GM12878 (cell line): ENCODE results near the gene GOT2. TPM values are rescaled to one million over a fixed set of nuclear protein-coding genes. Genes with fewer than 3 reads are reported as not detected.
A peak's percentile ranks its signal among the peaks of the same experiment; 100 is the strongest.
"Not testable (repeated sequence)": the region's sequence is repeated elsewhere in the genome, so short reads cannot be mapped to it uniquely, and the experiment has no call there.

Experiments
- ATAC-seq: fragments of 200-7000 bp; cut with Tn5 transposase; 3 replicates; pipeline ENCODE4 v1.9.1; 2020; ENCODE audit warnings: mild to moderate bottlenecking, moderate library complexity
- BruUV-seq: library from RNA; stranded (reverse); fragments of 400-500 nt; replicated peaks from 2 replicates; lab custom pipeline; 2021; lab: Mats Ljungman, UMichigan
- CTCF ChIA-PET: fragments of 300-600 bp; sonication (Branson Sonifier 250); formaldehyde crosslinking; extraction: SDS; loops from one replicate; lab custom pipeline; 2021; ENCODE audit warnings: inconsistent platforms; lab: Yijun Ruan, JAX
- POLR2A ChIA-PET: fragments of 350-600 bp; formaldehyde crosslinking; extraction: SDS; loops from one replicate; lab custom pipeline; 2021; ENCODE audit warnings: inconsistent platforms; lab: Charles Lee
- RAD21 ChIA-PET: fragments of 300-600 bp; sonication (Branson Sonifier 250); formaldehyde crosslinking; loops from one replicate; lab custom pipeline; 2023; ENCODE audit warnings: antibody characterized with exemption; ENCODE audit not compliant: unreplicated experiment; lab: Charles Lee
- SMC1A ChIA-PET: fragments of 300-600 bp; sonication (Branson Sonifier 250); formaldehyde crosslinking; loops from one replicate; lab custom pipeline; 2023; ENCODE audit not compliant: unreplicated experiment, uncharacterized antibody; lab: Charles Lee
- DNase-seq: peaks from one replicate; pipeline ENCODE4 v3.0.0-alpha.2; 2011; ENCODE audit warnings: low read depth, low spot score
- FAIRE-seq: peaks from 3 replicates; lab custom pipeline; 2011; peaks lifted over from hg19 to GRCh38; lab: Jason Lieb, UNC
- H2AFZ ChIP-seq: 2 replicates; pipeline ENCODE4 v1.6.0; 2011; ENCODE audit warnings: low read depth, low read length, control low read depth; ENCODE audit not compliant: control insufficient read depth
- H3K27ac ChIP-seq: 2 replicates; pipeline ENCODE4 v1.5.1; 2011; ENCODE audit warnings: control low read depth; ENCODE audit not compliant: control insufficient read depth, insufficient read depth
- H3K27me3 ChIP-seq, 2 experiments: replicated peaks in 1 of 2; 2 replicates each; pipeline versions ENCODE4 v1.6.0 to v1.6.1; 2011; ENCODE audit warnings: low read length in 1 of 2; ENCODE audit not compliant: control insufficient read depth in 2 of 2, insufficient read depth in 2 of 2
- H3K36me3 ChIP-seq, 2 experiments: 2 replicates each; pipeline ENCODE4 v1.5.1; 2011; ENCODE audit warnings: low read length in 1 of 2; ENCODE audit not compliant: control insufficient read depth in 2 of 2, insufficient read depth in 2 of 2
- H3K4me1 ChIP-seq: 2 replicates; pipeline ENCODE4 v1.6.1; 2011; ENCODE audit warnings: mild to moderate bottlenecking, low read length, moderate library complexity, mixed read lengths; ENCODE audit not compliant: control insufficient read depth, insufficient read depth
- H3K4me2 ChIP-seq: 2 replicates; pipeline ENCODE4 v1.6.0; 2011; ENCODE audit warnings: control low read depth; ENCODE audit not compliant: control insufficient read depth, insufficient read depth
- H3K4me3 ChIP-seq: fragments of 200-600 bp; sonication (generic); 2 replicates; pipeline ENCODE4 v1.5.1; 2016
- H3K79me2 ChIP-seq: 2 replicates; pipeline ENCODE4 v1.6.0; 2011; ENCODE audit warnings: low read length; ENCODE audit not compliant: control insufficient read depth, insufficient read depth
- H3K9ac ChIP-seq: 2 replicates; pipeline ENCODE4 v1.8.0; 2011; ENCODE audit warnings: low read length, control low read depth, mixed read lengths; ENCODE audit not compliant: control insufficient read depth, insufficient read depth
- H3K9me3 ChIP-seq: replicated peaks from 3 replicates; pipeline ENCODE4 v1.5.1; 2011; ENCODE audit warnings: mild to moderate bottlenecking, low read length; ENCODE audit not compliant: control insufficient read depth, insufficient read depth
- H4K20me1 ChIP-seq: 2 replicates; pipeline ENCODE4 v1.6.0; 2011; ENCODE audit not compliant: control insufficient read depth, insufficient read depth
- PKNOX1 ChIP-seq: fragments of 450-650 bp; IDR thresholded peaks from 2 replicates; pipeline ENCODE4 v1.6.1; 2016; ENCODE audit warnings: mild to moderate bottlenecking
- RAD21 ChIP-seq: IDR thresholded peaks from 2 replicates; pipeline ENCODE4 v1.6.1; 2011; ENCODE audit warnings: mild to moderate bottlenecking, low read depth, low read length, moderate library complexity; ENCODE audit not compliant: insufficient read depth
- SKIL ChIP-seq: fragments of 450-650 bp; IDR thresholded peaks from 2 replicates; pipeline ENCODE4 v1.6.1; 2017; ENCODE audit warnings: mild to moderate bottlenecking, low read depth, inconsistent platforms; ENCODE audit not compliant: poor library complexity, severe bottlenecking
- SMC3 ChIP-seq: IDR thresholded peaks from 2 replicates; pipeline ENCODE4 v1.6.1; 2011; ENCODE audit warnings: low read length, improper control_type of control experiment, borderline replicate concordance
- STAT1 ChIP-seq: fragments of 450-650 bp; conservative IDR thresholded peaks from 2 replicates; pipeline ENCODE4 v1.6.1; 2014; ENCODE audit warnings: antibody characterized with exemption, mild to moderate bottlenecking
- YY1 ChIP-seq: IDR thresholded peaks from 2 replicates; pipeline ENCODE4 v1.6.1; 2011; ENCODE audit warnings: low read depth, mild to moderate bottlenecking, low read length
- WGBS: methylation state at CpG from one replicate; pipeline ENCODE4 v1.1.6; 2016; ENCODE audit warnings: low lambda C conversion rate; ENCODE audit not compliant: insufficient replicate concordance, insufficient coverage; ENCODE audit errors: missing lambda C conversion rate; 5-methylcytosine and 5-hydroxymethylcytosine counted together
- in situ Hi-C: fragments of 300-500 bp; cut with MboI; formaldehyde crosslinking; loops from 9 replicates; pipeline ENCODE4 v1.14.3; 2018; ENCODE audit warnings: mixed read lengths
- intact Hi-C: fragments of 100-400 bp; cut with micrococcal nuclease; formaldehyde crosslinking; loops from one replicate; pipeline ENCODE4 v1.14.2; 2022; ENCODE audit not compliant: unreplicated experiment
- polyA plus RNA-seq, 11 experiments: library from polyadenylated mRNA; depleted of rRNA in 4 of 11; unstranded in 6 of 11; stranded (reverse) in 5 of 11; fragments of >200 nt; fragmentation: Nextera tagmentation in 4 of 11; fragmentation: Illumina TruSeq in 1 of 11; extraction: Ambion mirVana in 4 of 11; extraction: Trizol in 1 of 11; gene quantifications; 1 replicate in 1 of 11; 2 replicates in 10 of 11; pipeline versions ENCODE4 v1.2.1 to v1.2.3, GENCODE V29; 2011 to 2016; ENCODE audit warnings: inconsistent platforms in 2 of 11, missing spikeins in 2 of 11, low read depth in 1 of 11
- total RNA-seq, 4 experiments: library from RNA; depleted of rRNA in 3 of 4; stranded (reverse); fragments of >200 nt in 3 of 4; fragmentation: Illumina TruSeq in 1 of 4; extraction: Trizol in 1 of 4; gene quantifications; 2 replicates each; pipeline versions ENCODE4 v1.2.1 to v1.2.3, GENCODE V29; 2013 to 2021
- TF ChIP-seq, protein P1 (sequence below), 3 experiments: IDR thresholded peaks in 2 of 3; conservative IDR thresholded peaks in 1 of 3; 2 replicates each; pipeline ENCODE4 v1.5.1; 2011; ENCODE audit warnings: low read depth in 3 of 3, low read length in 3 of 3, mild to moderate bottlenecking in 3 of 3, control low read depth in 2 of 3, moderate library complexity in 2 of 3, inconsistent platforms in 1 of 3, mixed read lengths in 1 of 3; ENCODE audit not compliant: control insufficient read depth in 2 of 3, insufficient read depth in 1 of 3; ENCODE audit errors: extremely low read depth in 1 of 3

GOT2 gene
- total and polyA plus RNA-seq, 10 of the 15 experiments (the other 5 are each of a cell fraction or from before 2014, with no cell fraction given): 41.7 to 235 (median 83.7) TPM

DNA sequence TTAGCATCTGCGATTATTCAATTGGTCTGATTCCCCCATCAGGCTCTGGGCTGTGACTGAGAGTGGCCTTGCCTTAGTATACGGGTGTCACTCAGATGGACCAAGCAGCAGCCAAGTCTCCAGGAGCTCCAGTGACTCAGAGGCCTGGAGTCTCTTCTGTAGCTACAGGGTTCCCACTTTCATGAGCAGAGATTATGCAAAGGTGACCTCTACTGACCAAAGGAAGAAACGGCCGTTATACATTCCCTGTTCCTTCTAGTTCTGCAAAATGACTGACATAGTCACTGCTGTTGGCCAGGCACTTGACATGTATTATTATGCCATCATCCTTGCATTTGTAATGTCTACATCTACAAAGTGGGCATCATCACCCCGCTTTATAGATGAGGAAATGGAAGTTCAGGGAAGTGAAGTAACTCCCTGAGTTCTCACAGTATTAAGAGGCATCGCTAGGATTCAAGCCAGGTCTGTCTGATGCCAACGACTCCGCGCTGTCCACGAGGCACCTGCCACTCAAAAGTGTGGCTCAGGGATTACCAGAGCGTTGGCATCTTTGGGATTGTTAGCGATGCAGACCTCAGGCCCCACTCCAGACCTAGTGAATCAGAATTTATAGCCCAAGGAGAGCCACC lies 72.8 kb downstream of the GOT2 start:
- DNase-seq (no peak), FAIRE-seq (peak; percentile 79)
- Histone ChIP-seq H3K36me3 (no peaks in the 10 kb centered on the region), H3K4me3 (no peak overlapping the region), H3K9ac (no peak overlapping the region), H3K27ac (no peak overlapping the region), H3K4me2 (no peak overlapping the region)
- no TSS peak for BruUV-seq
- TF ChIP-seq, protein P1, sequence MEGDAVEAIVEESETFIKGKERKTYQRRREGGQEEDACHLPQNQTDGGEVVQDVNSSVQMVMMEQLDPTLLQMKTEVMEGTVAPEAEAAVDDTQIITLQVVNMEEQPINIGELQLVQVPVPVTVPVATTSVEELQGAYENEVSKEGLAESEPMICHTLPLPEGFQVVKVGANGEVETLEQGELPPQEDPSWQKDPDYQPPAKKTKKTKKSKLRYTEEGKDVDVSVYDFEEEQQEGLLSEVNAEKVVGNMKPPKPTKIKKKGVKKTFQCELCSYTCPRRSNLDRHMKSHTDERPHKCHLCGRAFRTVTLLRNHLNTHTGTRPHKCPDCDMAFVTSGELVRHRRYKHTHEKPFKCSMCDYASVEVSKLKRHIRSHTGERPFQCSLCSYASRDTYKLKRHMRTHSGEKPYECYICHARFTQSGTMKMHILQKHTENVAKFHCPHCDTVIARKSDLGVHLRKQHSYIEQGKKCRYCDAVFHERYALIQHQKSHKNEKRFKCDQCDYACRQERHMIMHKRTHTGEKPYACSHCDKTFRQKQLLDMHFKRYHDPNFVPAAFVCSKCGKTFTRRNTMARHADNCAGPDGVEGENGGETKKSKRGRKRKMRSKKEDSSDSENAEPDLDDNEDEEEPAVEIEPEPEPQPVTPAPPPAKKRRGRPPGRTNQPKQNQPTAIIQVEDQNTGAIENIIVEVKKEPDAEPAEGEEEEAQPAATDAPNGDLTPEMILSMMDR (IDR thresholded peaks at IDR 0.05 in 2 of 3, conservative IDR thresholded peaks at IDR 0.05 in 1 of 3; ENCODE audit: control insufficient read depth in 2 of 3, extremely low read depth in 1 of 3, insufficient read depth in 1 of 3, low read depth in 3 of 3, low read length in 3 of 3): peak; percentile 57 to 90 (median 70); a peak in 5 of 6 replicates
- TF ChIP-seq SMC3 (peak; percentile 49; the same call in 1 of the 2 replicates), PKNOX1 (peak; percentile 59), STAT1 (no peak), RAD21 (peak; percentile 86), YY1 (0 out of 2 replicates have a peak, but pooled peaks have one; percentile 44), SKIL (no peak)
- TF ChIP-seq, all 136 proteins: peak for 5
- Histone ChIP-seq H3K27me3 (no peaks in the 10 kb centered on the region), H2AFZ (no peak overlapping the region), H3K9me3 (no peaks in the 10 kb centered on the region), H3K4me1 (no peaks in the 10 kb centered on the region), H3K79me2 (no peaks in the 10 kb centered on the region), H4K20me1 (no peaks in the 10 kb centered on the region)
- RAD21 ChIA-PET: interaction anchor here (0.9 to 4.2 kb wide), 13 partner anchors 22 to 325 kb away, joined by 3 to 15 read pairs (median 4); no protein-coding TSS in a partner anchor
- SMC1A ChIA-PET: interaction anchor here (1.0 to 1.6 kb wide), 11 partner anchors 9 to 324 kb away, joined by 3 to 11 read pairs (median 4); no protein-coding TSS in a partner anchor
- intact Hi-C loops: loop anchor here (1.0 to 5.0 kb wide), 3 partner anchors 149 to 324 kb away; no protein-coding TSS in a partner anchor
- 48% methylated on average over 12 of the region's 12 CpGs for WGBS
- POLR2A ChIA-PET: no interaction called here
- in situ Hi-C loops: loop anchor here (25.0 kb wide), 1 partner anchor 324 kb away; no protein-coding TSS in a partner anchor
- ATAC-seq: peak; percentile 96
- CTCF ChIA-PET: interaction anchor here (0.7 to 3.6 kb wide), 24 partner anchors 9 to 362 kb away, joined by 3 to 30 read pairs (median 4); no protein-coding TSS in a partner anchor

DNA sequence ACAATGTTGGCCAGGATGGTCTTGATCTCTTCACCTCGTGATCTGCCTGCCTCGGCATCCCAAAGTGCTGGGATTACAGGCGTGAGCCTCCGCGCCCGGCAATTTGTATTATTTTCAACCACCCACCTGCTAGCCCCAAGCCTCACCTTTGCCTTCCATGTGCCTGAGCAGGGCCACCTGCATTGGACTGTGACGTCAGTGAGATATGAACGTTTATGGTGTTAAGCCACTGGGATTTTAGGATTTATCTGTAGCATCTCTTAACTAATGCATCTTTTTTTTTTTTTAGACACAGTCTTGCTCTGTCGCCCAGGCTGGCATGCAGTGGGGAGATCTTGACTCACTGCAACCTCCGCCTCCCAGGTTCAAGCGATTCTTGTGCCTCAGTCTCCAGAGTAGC lies 74.2 kb downstream of the GOT2 start:
- SMC1A ChIA-PET: interaction anchor here (1.6 kb wide), 1 partner anchor 142 kb away, joined by 11 read pairs; no protein-coding TSS in a partner anchor
- not testable (repeated sequence) for BruUV-seq

More for the DNA sequence above, 74.2 kb downstream of the GOT2 start:
- H3K27me3 ChIP-seq, H3K9me3 ChIP-seq, H3K9ac ChIP-seq, H3K4me1 ChIP-seq, H3K36me3 ChIP-seq, H3K4me3 ChIP-seq, RAD21 ChIA-PET, H3K4me2 ChIP-seq, H4K20me1 ChIP-seq, H3K27ac ChIP-seq, POLR2A ChIA-PET, ATAC-seq, H3K79me2 ChIP-seq, H2AFZ ChIP-seq, FAIRE-seq, DNase-seq: not testable (repeated sequence)
- CTCF ChIA-PET: interaction anchor here (3.1 to 3.6 kb wide), 3 partner anchors 141 to 148 kb away, joined by 18 to 30 read pairs (median 22); no protein-coding TSS in a partner anchor
- intact Hi-C loops (loop anchor here (5.0 kb wide), 2 partner anchors 163 to 323 kb away; no protein-coding TSS in a partner anchor), in situ Hi-C loops (loop anchor here (25.0 kb wide), 1 partner anchor 323 kb away; no protein-coding TSS in a partner anchor)
- 68% methylated on average over 11 of the region's 11 CpGs for WGBS
